Fibroblast of peridontal ligament (primary cell): ENCODE measurements around the gene HTR7.
A peak's percentile ranks its signal among the peaks of the same experiment; 100 is the strongest.
"Not testable (repeated sequence)": the region's sequence is repeated elsewhere in the genome, so short reads cannot be mapped to it uniquely, and the experiment has no call there.

Source experiments
- DNase-seq: peaks from one replicate; pipeline ENCODE4 v3.0.0-alpha.2; 2010; ENCODE audit errors: extremely low read depth

The HTR7 gene

DNA sequence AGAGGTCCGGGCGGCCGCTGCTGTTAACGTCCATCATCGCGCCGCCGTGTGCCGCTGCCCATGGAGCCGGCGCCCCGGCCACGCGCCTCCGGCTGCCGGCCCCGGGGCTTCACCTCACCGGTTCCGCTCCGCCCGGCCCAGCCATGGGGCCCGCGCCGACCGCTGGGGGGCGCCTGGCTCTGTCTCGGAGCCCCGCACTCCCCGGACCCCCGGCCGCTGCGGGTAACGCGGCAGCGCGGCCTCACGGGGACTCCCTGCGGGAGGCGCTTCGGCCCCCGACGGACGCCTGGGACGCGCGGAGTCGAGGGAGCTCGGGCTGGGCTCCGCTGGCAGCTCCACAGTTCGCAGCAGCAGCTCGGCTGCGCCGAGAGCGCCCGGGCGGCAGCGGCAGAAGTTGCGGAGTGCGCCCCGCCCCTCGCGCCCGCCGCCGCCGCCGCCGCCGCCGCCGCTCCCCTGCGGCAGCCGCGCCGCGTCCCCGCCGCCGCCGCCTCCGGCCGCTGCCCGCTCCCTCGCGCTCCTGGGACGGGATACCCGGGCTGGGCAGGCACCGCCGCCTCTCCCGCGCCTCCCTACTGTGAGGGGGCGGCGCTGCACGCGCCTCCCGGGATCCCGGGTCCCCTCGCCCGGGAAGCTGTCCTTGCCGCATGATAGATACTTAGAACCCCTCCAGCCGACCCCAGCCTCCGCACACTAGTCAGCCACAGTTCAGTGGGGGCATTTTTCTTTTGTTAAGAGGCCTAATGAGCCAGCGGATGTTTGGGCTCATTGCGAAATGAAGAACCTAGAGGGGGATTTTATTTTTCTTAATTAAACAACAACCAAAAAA, at the start of gene HTR7:
HTR7 (minus strand) TSS at position 405 of the 826 bp plus-strand sequence; CDS start at position 37, 368 bp downstream.
- DNase-seq = peak; percentile 31

DNA sequence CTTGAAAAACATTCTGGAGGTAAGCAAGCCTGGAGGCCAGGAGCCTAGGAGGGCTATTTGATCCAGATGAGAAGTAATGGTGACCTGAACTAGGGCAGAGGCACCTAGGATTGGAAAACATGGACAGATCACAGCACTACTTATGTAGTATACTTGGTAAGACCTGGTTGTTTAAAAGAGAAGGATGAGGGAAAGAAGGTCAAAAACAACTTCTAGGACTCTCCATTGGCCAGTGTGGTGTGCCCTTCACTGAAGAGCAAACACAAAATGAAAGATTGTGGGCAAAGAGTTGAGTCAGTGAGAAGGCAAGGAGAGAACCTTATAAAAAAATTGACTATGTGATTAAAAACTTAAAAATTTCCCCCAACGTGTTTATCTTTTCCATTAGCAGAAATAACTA, 48.8 kb upstream of the HTR7 start:
- DNase-seq = no peak

DNA sequence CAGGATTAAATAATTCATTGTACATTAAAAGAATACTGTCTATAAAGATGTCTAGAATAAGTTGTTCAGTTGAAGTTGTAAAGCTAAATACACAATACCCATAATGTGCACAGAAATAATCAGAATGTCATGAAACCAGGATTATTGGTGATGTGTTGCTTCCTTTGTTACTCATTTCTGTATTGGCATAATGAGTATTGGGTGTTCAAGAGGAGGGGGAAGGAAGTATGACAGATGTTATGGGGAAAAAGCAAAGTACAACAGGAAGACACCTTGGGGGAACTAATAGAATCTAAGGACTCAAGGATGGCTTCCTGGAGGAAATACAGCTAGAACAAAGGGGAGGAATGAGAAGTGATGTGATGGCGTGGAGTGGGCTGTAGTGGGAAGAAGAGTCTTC, 48.1 kb upstream of the HTR7 start:
- no peak for DNase-seq

DNA sequence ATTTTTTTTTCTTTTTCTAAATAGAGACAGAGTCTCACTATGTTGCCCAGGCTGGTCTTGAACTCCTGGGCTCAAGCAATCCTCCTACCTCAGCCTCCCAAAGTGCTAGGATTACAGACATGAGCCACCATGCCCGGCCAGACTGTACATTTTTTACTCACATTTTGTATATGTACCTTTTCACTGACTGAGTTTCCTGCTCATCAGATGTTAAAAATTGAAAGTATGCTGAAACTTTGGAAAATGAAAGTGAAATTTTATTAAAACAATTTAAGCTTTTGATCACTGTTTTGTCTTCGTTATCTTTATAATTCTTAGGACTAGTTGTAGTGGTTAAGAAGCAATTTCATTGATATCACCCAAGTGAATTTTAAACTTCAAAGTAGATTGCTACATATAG, 39.1 kb upstream of the HTR7 start:
- not testable (repeated sequence) for DNase-seq

DNA sequence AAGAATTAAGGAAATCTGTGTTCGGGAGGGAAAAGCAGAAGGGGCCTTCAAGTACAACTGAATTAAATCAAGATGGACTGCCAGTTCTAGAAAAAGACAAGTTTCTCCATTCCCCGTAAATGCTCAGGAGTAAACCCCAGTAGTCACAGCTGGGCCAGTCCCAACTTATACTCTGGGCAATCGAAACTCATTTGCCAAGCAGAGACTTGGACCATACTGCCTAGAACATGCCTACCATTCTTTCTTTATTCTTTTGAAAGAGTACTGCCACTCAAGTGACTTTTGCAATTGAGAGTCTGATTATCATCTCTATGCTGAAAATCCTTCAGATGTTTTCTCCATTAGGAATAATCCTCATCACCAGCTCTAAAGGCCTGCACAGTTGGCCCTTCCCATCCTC, 35.4 kb upstream of the HTR7 start:
- DNase-seq = no peak

GRCh38 chr10:90890347-90890746, 32.5 kb upstream of the HTR7 start:
- DNase-seq = no peak

- no peak for DNase-seq
Observed at GRCh38 chr10:90889636-90890035, 31.8 kb upstream of the HTR7 start.

- no peak for DNase-seq
Observed at GRCh38 chr10:90888387-90888786, 30.5 kb upstream of the HTR7 start.

DNA sequence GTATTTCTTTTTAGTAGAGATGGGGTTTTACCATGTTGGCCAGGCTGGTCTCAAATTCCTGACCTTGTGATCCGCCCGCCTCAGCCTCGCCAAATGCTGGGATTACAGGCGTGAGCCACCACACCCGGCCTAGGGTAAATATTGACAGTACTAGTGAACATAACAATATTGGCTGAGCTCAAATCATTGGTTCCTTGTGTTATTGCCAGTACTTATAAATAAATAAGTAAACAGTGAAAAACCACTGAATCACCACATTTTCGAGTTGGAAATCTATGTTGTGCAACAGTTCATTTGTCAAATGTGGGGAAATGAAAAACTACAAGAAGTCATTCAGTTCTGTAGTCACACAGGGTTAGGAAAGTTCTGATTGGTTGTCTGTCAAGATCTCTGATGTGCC, 29.7 kb upstream of the HTR7 start:
- no peak for DNase-seq

DNA sequence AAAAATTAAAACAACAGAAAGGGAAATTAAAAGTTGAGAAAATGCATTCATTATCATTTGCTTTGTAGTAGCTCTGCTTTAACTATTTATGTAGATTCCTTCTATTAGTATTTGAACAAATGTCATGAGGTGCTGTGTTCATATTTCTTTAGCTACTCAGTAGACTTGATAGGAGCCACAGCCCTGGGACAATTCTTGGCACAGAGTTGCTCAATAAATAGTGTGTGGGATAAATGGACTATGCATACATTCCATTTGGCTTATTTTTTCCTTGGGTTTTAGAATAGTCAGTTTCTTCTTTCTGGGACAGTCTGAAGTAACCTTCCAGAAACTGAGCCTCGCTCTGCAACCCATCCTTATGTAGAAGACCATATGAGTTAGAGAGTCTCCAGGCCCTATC, 27.3 kb upstream of the HTR7 start:
- DNase-seq = peak; percentile 75

DNA sequence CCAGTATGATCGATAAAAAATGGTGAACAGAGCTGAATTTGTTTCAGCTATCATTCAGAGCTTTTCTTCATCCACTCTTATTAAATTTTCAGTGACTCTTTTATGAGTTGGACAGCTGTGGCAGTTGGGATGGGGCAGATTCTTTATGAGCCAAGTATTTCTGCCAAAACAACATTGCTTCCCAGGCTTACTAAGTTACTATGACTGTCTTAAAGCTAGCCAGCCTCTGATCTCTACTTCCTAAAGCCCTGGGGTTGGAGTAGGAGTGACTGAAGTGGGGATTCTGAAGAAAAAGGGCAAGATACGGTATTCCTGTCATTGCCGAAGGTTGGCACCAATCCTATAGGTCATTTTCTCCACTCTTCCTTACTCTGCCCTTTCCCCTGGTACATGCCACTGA, 26.6 kb upstream of the HTR7 start:
- DNase-seq = peak; percentile 60

- DNase-seq = peak; percentile 73
Observed at GRCh38 chr10:90880059-90880719, 22.4 kb upstream of the HTR7 start.

DNA sequence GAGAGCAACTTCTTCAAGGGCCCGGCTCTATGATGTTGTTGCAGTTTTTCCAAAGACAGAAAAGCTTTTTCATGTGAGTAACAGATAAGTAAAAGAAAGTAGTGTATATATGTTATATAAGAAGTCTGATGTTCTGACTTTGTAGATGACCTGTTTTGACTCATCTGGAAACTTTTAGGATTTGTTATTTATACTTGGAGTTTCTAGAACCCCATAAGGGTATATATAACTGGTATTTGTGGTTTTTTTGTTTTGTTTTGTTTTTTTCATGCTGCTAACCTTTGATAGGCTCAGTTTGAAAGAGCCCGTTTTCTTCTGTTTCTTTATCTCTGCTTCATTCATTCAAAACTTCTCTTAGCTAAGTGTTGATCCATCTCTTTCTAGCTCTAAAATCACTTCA, 21.2 kb upstream of the HTR7 start:
- DNase-seq = no peak

DNA sequence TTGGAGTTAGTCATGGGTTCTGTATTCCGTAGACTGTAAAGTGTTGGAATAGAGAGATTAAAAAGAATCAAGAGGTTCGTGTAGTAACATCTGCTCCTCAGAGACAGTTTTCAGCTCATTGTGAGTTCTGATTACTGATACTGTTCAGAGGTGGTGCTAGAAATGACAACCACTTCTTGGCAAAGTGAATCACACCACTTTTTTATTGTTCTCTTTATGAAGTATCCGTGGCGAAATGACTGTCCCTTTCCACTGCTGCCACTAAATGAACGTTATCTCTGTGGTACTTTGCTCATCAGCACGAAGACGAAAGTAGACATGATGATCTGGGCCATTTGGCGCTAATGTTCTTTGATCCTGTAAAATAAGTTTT, 14.8 kb upstream of the HTR7 start:
- no peak for DNase-seq

- peak; percentile 75 for DNase-seq
Observed at GRCh38 chr10:90871766-90872647, 14.2 kb upstream of the HTR7 start, which contains the start of gene RPP30. RPP30 (plus strand) TSS chr10:90871974; CDS start chr10:90871987, 13 bp downstream.

- DNase-seq = peak; percentile 85
Observed at GRCh38 chr10:90871279-90871765, 13.5 kb upstream of the HTR7 start.

DNA sequence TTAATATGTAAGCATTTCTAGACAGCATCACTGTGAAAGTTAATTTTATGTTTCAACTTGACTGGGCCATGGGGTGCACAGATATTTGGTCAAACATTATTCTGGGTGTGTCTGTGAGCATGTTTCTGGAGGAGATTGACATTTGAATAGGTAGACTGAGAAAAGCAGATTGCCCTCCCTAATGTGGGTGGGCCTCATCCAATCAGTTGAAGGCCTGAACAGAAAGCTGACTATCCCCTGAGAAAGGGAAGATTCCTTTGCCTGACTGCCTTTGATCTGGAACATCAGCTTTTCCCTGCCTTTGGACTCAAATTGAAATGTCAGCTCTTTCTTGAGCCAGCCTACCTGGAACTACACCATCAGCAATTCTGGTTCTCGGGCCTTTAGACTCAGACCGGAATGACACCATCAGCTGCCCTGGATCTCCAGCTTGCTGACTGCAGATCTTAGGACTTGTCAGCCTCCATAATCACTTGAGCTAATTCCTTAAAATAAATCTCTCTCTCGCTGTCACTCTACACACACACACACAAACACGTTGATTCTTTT, 8.3 kb upstream of the HTR7 start:
- DNase-seq = no peak

DNA sequence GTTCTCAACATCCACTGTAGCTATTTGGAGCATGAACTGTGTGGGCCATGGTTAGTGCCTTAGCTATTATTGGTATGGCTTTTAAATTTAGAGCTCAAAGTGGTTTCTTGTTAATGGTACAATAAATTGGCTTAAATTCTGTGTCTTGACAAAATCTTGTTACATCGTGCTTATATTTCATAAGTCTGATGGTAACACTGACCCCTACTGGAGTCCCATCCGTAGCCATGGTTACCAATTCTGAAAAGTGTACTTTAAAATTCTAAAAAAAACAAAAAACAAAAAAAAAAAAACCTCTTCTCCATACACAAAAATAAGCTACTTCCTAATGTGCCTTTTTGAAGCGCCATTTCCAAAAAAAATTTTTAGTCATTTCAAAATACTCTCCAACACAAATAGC, 7.6 kb upstream of the HTR7 start:
- peak; percentile 70 for DNase-seq

DNA sequence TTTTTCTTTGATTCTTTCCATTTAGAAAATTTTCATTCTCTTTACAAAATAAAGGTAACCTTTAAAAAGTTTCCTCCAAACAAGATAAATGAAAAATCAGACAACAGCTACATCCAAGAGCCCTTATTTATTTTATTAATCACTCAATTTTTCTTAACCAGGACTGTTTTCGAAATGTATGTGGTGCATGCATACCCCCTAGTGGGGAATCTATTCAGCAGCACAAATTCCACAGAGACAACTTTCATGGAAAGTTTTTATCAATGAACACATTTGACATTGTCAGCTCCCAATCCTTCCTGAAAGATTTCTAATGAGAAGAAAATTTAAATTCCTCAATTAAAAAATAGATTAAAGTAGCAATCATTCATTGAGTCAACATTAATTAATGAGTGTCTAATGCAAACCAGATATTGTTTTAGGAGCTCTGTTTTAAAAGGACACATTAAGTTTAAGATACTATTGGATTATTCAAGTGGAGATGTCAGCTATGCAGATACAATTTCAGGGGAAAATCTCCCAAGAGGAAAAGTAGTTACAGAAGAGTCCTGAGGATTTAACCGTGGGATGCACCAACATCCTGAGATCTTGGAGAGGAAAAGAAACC, 5.2 kb upstream of the HTR7 start:
- DNase-seq = peak; percentile 71

DNA sequence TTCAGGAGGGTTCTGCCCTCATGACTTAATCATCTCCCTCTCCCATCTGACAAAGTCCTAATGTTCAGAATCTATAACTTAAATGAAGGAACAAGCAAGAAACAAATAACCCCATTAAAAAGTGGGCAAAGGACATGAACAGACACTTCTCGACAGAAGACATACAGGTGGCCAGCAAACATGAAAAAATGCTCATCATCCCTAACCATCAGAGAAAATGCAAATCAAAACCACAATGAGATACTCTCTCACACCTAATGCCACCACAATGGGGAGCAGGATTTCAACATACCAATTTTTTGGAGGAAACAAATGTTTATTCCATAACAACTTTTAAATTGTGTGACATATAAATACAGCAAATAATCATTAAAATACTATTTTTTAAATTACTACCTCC, 3.0 kb upstream of the HTR7 start:
- DNase-seq = no peak

- peak; percentile 81 for DNase-seq
Observed at GRCh38 chr10:90859321-90859751, 1.5 kb upstream of the HTR7 start.
